ENCODE measurements around the gene RBM47. TPM values are rescaled to one million over a fixed set of nuclear protein-coding genes. Genes with fewer than 3 reads are reported as not detected.

The RBM47 gene
- total and polyA plus RNA-seq, 10 of the 15 experiments (the other 5 are each of a cell fraction or from before 2014, with no cell fraction given): 7.9 to 45.0 (median 28.7) TPM

DNA sequence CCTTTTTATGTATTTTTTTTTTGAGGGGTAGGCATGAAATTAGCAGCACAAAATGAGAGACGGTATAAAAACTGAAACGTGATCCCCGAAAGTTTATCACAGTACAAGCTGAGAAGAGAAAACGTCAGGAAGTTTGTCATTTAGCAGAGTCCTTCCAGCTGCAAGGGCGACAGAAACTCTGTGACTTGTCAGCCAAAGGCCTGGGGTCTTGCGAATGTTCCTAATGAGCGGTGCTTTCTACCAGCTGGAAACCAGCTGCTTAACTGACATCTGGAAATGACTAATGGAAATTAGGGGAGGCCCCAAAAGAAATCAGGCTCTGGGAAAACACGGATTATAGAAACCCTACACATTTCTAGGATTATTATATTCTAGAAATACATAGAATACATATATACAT is 228.0 kb downstream of the RBM47 start (continued):
- no peak for TF ChIP-seq CBFB (IDR thresholded peaks at IDR 0.05; ENCODE audit: low read depth)

DNA sequence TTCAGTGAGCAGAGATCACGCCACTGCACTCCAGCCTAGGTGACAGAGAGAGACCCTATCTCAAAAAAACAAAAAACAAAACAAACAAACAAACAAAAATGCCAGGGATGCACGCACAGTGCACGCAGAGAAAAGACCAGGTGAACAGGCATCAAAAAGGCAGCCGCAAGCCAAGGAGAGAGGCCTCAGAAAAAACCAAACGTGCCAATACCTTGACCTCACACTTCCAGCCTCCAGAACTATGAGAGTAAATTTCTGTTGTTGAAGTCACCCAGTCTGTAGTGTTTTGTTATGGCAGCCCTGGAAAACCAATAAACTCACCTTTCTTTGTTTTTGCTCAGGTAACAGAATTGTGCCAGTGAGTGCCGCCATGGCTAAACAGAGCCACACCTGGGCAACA is 228.6 kb downstream of the RBM47 start:
- no peak overlapping the region for H3K4me2 ChIP-seq (ENCODE audit: control insufficient read depth, insufficient read depth)
- no peak overlapping the region for H2AFZ ChIP-seq (ENCODE audit: control insufficient read depth, low read depth, low read length)
- FAIRE-seq: no peak
- ChIA-PET POLR2A (interaction anchor here (0.6 kb wide), 1 partner anchor 56 kb away, joined by 4 read pairs; no protein-coding TSS in a partner anchor), SMC1A (ENCODE audit: uncharacterized antibody, unreplicated experiment) (no interaction called here), CTCF (no interaction called here), RAD21 (ENCODE audit: unreplicated experiment) (no interaction called here)
- no peak for ATAC-seq
- H3K27me3 ChIP-seq (replicated peaks in 1 of 2; ENCODE audit: control insufficient read depth in 2 of 2, insufficient read depth in 2 of 2, low read length in 1 of 2): no peaks in the 10 kb centered on the region
- no peak overlapping the region for H3K9ac ChIP-seq (ENCODE audit: control insufficient read depth, insufficient read depth, low read length)
- H3K4me3 ChIP-seq: no peak overlapping the region
- BruUV-seq (replicated peaks): no TSS peak
- H3K9me3 ChIP-seq (replicated peaks; ENCODE audit: control insufficient read depth, insufficient read depth, low read length): no peaks in the 10 kb centered on the region; the same call in 2 of the 3 replicates
- H4K20me1 ChIP-seq (ENCODE audit: control insufficient read depth, insufficient read depth): no peaks in the 10 kb centered on the region
- H3K36me3 ChIP-seq (ENCODE audit: control insufficient read depth in 2 of 2, insufficient read depth in 2 of 2, low read length in 1 of 2): no peaks in the 10 kb centered on the region
- WGBS (ENCODE audit: insufficient coverage, insufficient replicate concordance, low lambda C conversion rate, missing lambda C conversion rate): 87% methylated on average over 6 of the region's 6 CpGs
- H3K79me2 ChIP-seq (ENCODE audit: control insufficient read depth, insufficient read depth, low read length): no peaks in the 10 kb centered on the region
- no peak for TF ChIP-seq NFYA (IDR thresholded peaks at IDR 0.05; ENCODE audit: borderline replicate concordance, low read depth, low read length)
- no peak for TF ChIP-seq TCF3 (IDR thresholded peaks at IDR 0.05; ENCODE audit: borderline replicate concordance, insufficient read depth, low read depth, low read length)
- no peak overlapping the region for H3K27ac ChIP-seq (ENCODE audit: control insufficient read depth, insufficient read depth)
- no peak for DNase-seq (ENCODE audit: low read depth, low spot score)
- no peaks in the 10 kb centered on the region for H3K4me1 ChIP-seq (ENCODE audit: control insufficient read depth, insufficient read depth, low read length)
- in situ Hi-C loops (cut with MboI) (no loop called here), intact Hi-C loops (cut with micrococcal nuclease; ENCODE audit: unreplicated experiment) (no loop called here)

DNA sequence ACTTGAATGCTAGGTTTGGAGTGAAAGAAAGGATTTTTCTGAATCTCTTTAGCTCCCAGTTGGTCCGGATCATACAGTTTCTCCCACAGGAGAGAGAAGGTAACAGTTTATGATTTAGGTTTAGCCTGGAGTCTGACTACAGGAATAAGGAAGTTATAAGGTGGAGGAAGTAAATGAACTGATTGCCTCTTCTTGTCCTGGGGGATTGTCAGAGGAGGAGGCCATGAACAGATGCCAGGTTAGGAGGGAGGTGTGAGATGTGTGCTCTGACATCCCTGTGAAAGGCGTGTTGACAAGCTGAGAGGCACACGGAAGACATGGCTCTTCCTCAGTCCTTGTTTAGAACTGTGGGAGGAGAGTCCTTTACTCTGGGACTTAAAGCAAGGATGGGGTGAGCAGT is 230.1 kb downstream of the RBM47 start:
- ChIA-PET RAD21 (ENCODE audit: unreplicated experiment) (no interaction called here), SMC1A (ENCODE audit: uncharacterized antibody, unreplicated experiment) (interaction anchor here (0.6 to 0.7 kb wide), 3 partner anchors 15 to 495 kb away, joined by 3 read pairs; no protein-coding TSS in a partner anchor), CTCF (interaction anchor here (0.6 to 0.8 kb wide), 3 partner anchors 10 to 872 kb away, joined by 3 read pairs; partner anchors contain the start of gene UGDH), POLR2A (no interaction called here)
- 93% methylated on average over 3 of the region's 3 CpGs for whole genome bisulfite sequencing (ENCODE audit: insufficient coverage, insufficient replicate concordance, low lambda C conversion rate, missing lambda C conversion rate)
- no peaks in the 10 kb centered on the region for H4K20me1 ChIP-seq (ENCODE audit: control insufficient read depth, insufficient read depth)
- no peaks in the 10 kb centered on the region for H3K36me3 ChIP-seq (ENCODE audit: control insufficient read depth in 2 of 2, insufficient read depth in 2 of 2, low read length in 1 of 2)
- BruUV-seq (replicated peaks): no TSS peak
- H3K9me3 ChIP-seq (replicated peaks; ENCODE audit: control insufficient read depth, insufficient read depth, low read length): no peaks in the 10 kb centered on the region
- in situ Hi-C loops (cut with MboI): no loop called here
- H3K4me2 ChIP-seq (ENCODE audit: control insufficient read depth, insufficient read depth): no peak overlapping the region
- no peaks in the 10 kb centered on the region for H3K79me2 ChIP-seq (ENCODE audit: control insufficient read depth, insufficient read depth, low read length)
- no peak for ATAC-seq
- H2AFZ ChIP-seq (ENCODE audit: control insufficient read depth, low read depth, low read length): no peak overlapping the region
- no peak for DNase-seq (ENCODE audit: low read depth, low spot score)
- H3K4me1 ChIP-seq (ENCODE audit: control insufficient read depth, insufficient read depth, low read length): no peaks in the 10 kb centered on the region
- FAIRE-seq: no peak
- intact Hi-C loops (cut with micrococcal nuclease; ENCODE audit: unreplicated experiment): no loop called here
- H3K27me3 ChIP-seq (replicated peaks in 1 of 2; ENCODE audit: control insufficient read depth in 2 of 2, insufficient read depth in 2 of 2, low read length in 1 of 2): no peaks in the 10 kb centered on the region
- H3K4me3 ChIP-seq: no peak overlapping the region
- no peak overlapping the region for H3K9ac ChIP-seq (ENCODE audit: control insufficient read depth, insufficient read depth, low read length)
- H3K27ac ChIP-seq (ENCODE audit: control insufficient read depth, insufficient read depth): no peak overlapping the region
- no peak for TF ChIP-seq BMI1 (IDR thresholded peaks at IDR 0.05; ENCODE audit: borderline replicate concordance)
- TF ChIP-seq, protein P1, sequence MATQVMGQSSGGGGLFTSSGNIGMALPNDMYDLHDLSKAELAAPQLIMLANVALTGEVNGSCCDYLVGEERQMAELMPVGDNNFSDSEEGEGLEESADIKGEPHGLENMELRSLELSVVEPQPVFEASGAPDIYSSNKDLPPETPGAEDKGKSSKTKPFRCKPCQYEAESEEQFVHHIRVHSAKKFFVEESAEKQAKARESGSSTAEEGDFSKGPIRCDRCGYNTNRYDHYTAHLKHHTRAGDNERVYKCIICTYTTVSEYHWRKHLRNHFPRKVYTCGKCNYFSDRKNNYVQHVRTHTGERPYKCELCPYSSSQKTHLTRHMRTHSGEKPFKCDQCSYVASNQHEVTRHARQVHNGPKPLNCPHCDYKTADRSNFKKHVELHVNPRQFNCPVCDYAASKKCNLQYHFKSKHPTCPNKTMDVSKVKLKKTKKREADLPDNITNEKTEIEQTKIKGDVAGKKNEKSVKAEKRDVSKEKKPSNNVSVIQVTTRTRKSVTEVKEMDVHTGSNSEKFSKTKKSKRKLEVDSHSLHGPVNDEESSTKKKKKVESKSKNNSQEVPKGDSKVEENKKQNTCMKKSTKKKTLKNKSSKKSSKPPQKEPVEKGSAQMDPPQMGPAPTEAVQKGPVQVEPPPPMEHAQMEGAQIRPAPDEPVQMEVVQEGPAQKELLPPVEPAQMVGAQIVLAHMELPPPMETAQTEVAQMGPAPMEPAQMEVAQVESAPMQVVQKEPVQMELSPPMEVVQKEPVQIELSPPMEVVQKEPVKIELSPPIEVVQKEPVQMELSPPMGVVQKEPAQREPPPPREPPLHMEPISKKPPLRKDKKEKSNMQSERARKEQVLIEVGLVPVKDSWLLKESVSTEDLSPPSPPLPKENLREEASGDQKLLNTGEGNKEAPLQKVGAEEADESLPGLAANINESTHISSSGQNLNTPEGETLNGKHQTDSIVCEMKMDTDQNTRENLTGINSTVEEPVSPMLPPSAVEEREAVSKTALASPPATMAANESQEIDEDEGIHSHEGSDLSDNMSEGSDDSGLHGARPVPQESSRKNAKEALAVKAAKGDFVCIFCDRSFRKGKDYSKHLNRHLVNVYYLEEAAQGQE (IDR thresholded peaks at IDR 0.05; ENCODE audit: low read depth, low read length): no peak
- TF ChIP-seq, protein P2, sequence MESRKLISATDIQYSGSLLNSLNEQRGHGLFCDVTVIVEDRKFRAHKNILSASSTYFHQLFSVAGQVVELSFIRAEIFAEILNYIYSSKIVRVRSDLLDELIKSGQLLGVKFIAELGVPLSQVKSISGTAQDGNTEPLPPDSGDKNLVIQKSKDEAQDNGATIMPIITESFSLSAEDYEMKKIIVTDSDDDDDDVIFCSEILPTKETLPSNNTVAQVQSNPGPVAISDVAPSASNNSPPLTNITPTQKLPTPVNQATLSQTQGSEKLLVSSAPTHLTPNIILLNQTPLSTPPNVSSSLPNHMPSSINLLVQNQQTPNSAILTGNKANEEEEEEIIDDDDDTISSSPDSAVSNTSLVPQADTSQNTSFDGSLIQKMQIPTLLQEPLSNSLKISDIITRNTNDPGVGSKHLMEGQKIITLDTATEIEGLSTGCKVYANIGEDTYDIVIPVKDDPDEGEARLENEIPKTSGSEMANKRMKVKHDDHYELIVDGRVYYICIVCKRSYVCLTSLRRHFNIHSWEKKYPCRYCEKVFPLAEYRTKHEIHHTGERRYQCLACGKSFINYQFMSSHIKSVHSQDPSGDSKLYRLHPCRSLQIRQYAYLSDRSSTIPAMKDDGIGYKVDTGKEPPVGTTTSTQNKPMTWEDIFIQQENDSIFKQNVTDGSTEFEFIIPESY (IDR thresholded peaks at IDR 0.05): no peak
- no peak for TF ChIP-seq MEF2A (IDR thresholded peaks at IDR 0.05; ENCODE audit: insufficient read depth, low read depth, low read length)
- no peak for TF ChIP-seq NFYB (IDR thresholded peaks at IDR 0.05; ENCODE audit: insufficient read depth, low read depth, low read length)
- no peak for TF ChIP-seq BCL11A (IDR thresholded peaks at IDR 0.05; ENCODE audit: low read depth, low read length)
- TF ChIP-seq YY1 (IDR thresholded peaks at IDR 0.05; ENCODE audit: low read depth, low read length): no peak
- TF ChIP-seq PAX8 (IDR thresholded peaks at IDR 0.05): no peak
- TF ChIP-seq JUNB (IDR thresholded peaks at IDR 0.05): no peak

Measured in GM12878 (cell line).